Ascending aorta (tissue), 2 donors: ENCODE results near the gene HES6. TPM values are rescaled to one million over a fixed set of nuclear protein-coding genes. Genes with fewer than 3 reads are reported as not detected.

ENCODE experiments used
- DNase-seq, 2 donors: peaks; one replicate each; pipeline ENCODE4 v3.0.0-alpha.2; 2019; ENCODE audit warnings: low spot score in 2 of 2
- H3K27ac ChIP-seq, 2 donors: fragments of 200-600 bp; sonication (generic); one replicate each; pipeline ENCODE4 v1.5.1; 2016 to 2017; ENCODE audit warnings: mild to moderate bottlenecking in 1 of 2
- H3K27me3 ChIP-seq: fragments of 200-600 bp; sonication (generic); one replicate; pipeline ENCODE4 v1.5.1; 2017
- H3K36me3 ChIP-seq, 2 donors: fragments of 200-600 bp; sonication (generic); one replicate each; pipeline ENCODE4 v1.5.1; 2016
- H3K4me1 ChIP-seq, 2 donors: fragments of 200-600 bp; sonication (generic); one replicate each; pipeline ENCODE4 v1.5.1; 2016 to 2017; ENCODE audit warnings: mild to moderate bottlenecking in 1 of 2
- H3K4me3 ChIP-seq, 2 donors: fragments of 200-600 bp; sonication (generic); one replicate each; pipeline ENCODE4 v1.5.1; 2016 to 2017; ENCODE audit warnings: mild to moderate bottlenecking in 1 of 2
- H3K9me3 ChIP-seq, 2 donors: fragments of 200-600 bp; sonication (generic); one replicate each; pipeline ENCODE4 v1.5.1; 2016
- CTCF ChIP-seq, 3 experiments: fragments of 200-600 bp in 2 of 3; fragments of 450-650 bp in 1 of 3; sonication (generic) in 2 of 3; IDR thresholded peaks; one replicate each; pipeline ENCODE4 v1.5.1; 2016 to 2019; ENCODE audit warnings: antibody characterized with exemption in 3 of 3, mild to moderate bottlenecking in 1 of 3, moderate library complexity in 1 of 3
- intact Hi-C: fragments of 100-400 bp; cut with DNase I; formaldehyde crosslinking; loops from one replicate; pipeline ENCODE4 v1.15.1; 2023
- total RNA-seq: library from RNA; depleted of rRNA; stranded (reverse); fragments of >200 nt; gene quantifications from one replicate; pipeline ENCODE4 v1.1.0, GENCODE V29; 2016

Gene HES6
- total RNA-seq, 1 donor from 2014 or later = 117 TPM

- H3K9me3 ChIP-seq = no peaks in the 10 kb centered on the region
- H3K36me3 ChIP-seq = no peaks in the 10 kb centered on the region
- no peak for DNase-seq
- H3K27me3 ChIP-seq = no peaks in the 10 kb centered on the region
- intact Hi-C loops = no loop called here
- no peak for TF ChIP-seq CTCF (IDR thresholded peaks at IDR 0.05)
- no peak overlapping the region for H3K4me3 ChIP-seq
- H3K4me1 ChIP-seq = no peaks in the 10 kb centered on the region
- H3K27ac ChIP-seq = no peak overlapping the region
These were observed 12.2 kb downstream of the HES6 start for GRCh38 chr2:238227587-238228032.

GRCh38 chr2:238226698-238227586 is 12.9 kb downstream of the HES6 start:
- Histone ChIP-seq H3K27me3 (no peaks in the 10 kb centered on the region), H3K36me3 (no peaks in the 10 kb centered on the region), H3K4me1 (no peaks in the 10 kb centered on the region), H3K9me3 (no peaks in the 10 kb centered on the region), H3K4me3 (no peak overlapping the region), H3K27ac (no peak overlapping the region)
- TF ChIP-seq CTCF (IDR thresholded peaks at IDR 0.05) = no peak
- no peak for DNase-seq
- intact Hi-C loops = no loop called here

GRCh38 chr2:238225911-238226697 is 13.7 kb downstream of the HES6 start:
- no peaks in the 10 kb centered on the region for H3K4me1 ChIP-seq
- no peak for DNase-seq
- H3K27me3 ChIP-seq = no peaks in the 10 kb centered on the region
- H3K27ac ChIP-seq = no peak overlapping the region
- no peaks in the 10 kb centered on the region for H3K36me3 ChIP-seq
- TF ChIP-seq CTCF (IDR thresholded peaks at IDR 0.05) = no peak
- no peaks in the 10 kb centered on the region for H3K9me3 ChIP-seq
- H3K4me3 ChIP-seq = no peak overlapping the region
- intact Hi-C loops = no loop called here

GRCh38 chr2:238225121-238225520 is 14.7 kb downstream of the HES6 start:
- Histone ChIP-seq H3K27me3 (no peaks in the 10 kb centered on the region), H3K27ac (no peak overlapping the region), H3K4me3 (no peak overlapping the region), H3K4me1 (no peaks in the 10 kb centered on the region), H3K36me3 (no peaks in the 10 kb centered on the region), H3K9me3 (no peaks in the 10 kb centered on the region)
- no peak for TF ChIP-seq CTCF (IDR thresholded peaks at IDR 0.05)
- DNase-seq = no peak
- intact Hi-C loops = no loop called here

GRCh38 chr2:238224356-238225035 is 15.3 kb downstream of the HES6 start:
- H3K4me1 ChIP-seq = no peaks in the 10 kb centered on the region
- no peak for TF ChIP-seq CTCF (IDR thresholded peaks at IDR 0.05)
- H3K4me3 ChIP-seq = no peak overlapping the region
- H3K36me3 ChIP-seq = no peaks in the 10 kb centered on the region
- H3K27ac ChIP-seq = no peak overlapping the region
- H3K9me3 ChIP-seq = no peaks in the 10 kb centered on the region
- no peak for DNase-seq
- no peaks in the 10 kb centered on the region for H3K27me3 ChIP-seq
- intact Hi-C loops = no loop called here
